Smooth muscle cell (in vitro differentiated cells): ENCODE results near the gene CDK5RAP2. TPM values are rescaled to one million over a fixed set of nuclear protein-coding genes. Genes with fewer than 3 reads are reported as not detected.
"Not testable (repeated sequence)": the region's sequence is repeated elsewhere in the genome, so short reads cannot be mapped to it uniquely, and the experiment has no call there.

Experiments used
- DNase-seq: peaks from one replicate; lab custom pipeline; 2025; ENCODE audit not compliant: unreplicated experiment; lab: John Stamatoyannopoulos, UW
- H2AFZ ChIP-seq: fragments of 200-600 bp; sonication (generic); 2 replicates; pipeline ENCODE4 v1.6.0; 2016; ENCODE audit warnings: antibody characterized with exemption, low read depth, mild to moderate bottlenecking
- H3F3A ChIP-seq: fragments of 200-600 bp; sonication (generic); 2 replicates; pipeline ENCODE4 v1.6.0; 2017; ENCODE audit warnings: antibody characterized with exemption, low read depth
- H3K27ac ChIP-seq: fragments of 200-600 bp; sonication (generic); 2 replicates; pipeline ENCODE4 v1.5.1; 2016; ENCODE audit warnings: low read depth, mild to moderate bottlenecking
- H3K27me3 ChIP-seq: fragments of 200-600 bp; sonication (generic); 2 replicates; pipeline ENCODE4 v1.6.1; 2016; ENCODE audit warnings: low read depth, mild to moderate bottlenecking
- H3K36me3 ChIP-seq: fragments of 200-600 bp; sonication (generic); 2 replicates; pipeline ENCODE4 v1.5.1; 2016; ENCODE audit warnings: low read depth
- H3K4me1 ChIP-seq: fragments of 200-600 bp; sonication (generic); 2 replicates; pipeline ENCODE4 v1.5.1; 2016; ENCODE audit warnings: low read depth
- H3K4me2 ChIP-seq: fragments of 200-600 bp; sonication (generic); 2 replicates; pipeline ENCODE4 v1.6.0; 2016; ENCODE audit warnings: mild to moderate bottlenecking
- H3K4me3 ChIP-seq: fragments of 200-600 bp; sonication (generic); 2 replicates; pipeline ENCODE4 v1.5.1; 2016; ENCODE audit warnings: mild to moderate bottlenecking
- H3K79me2 ChIP-seq: fragments of 200-600 bp; sonication (generic); 2 replicates; pipeline ENCODE4 v1.6.0; 2016; ENCODE audit warnings: low read depth, mild to moderate bottlenecking
- H3K9ac ChIP-seq: fragments of 200-600 bp; sonication (generic); 2 replicates; pipeline ENCODE4 v1.6.0; 2016; ENCODE audit warnings: low read depth
- H3K9me3 ChIP-seq: fragments of 200-600 bp; sonication (generic); replicated peaks from 2 replicates; pipeline ENCODE4 v1.5.1; 2016; ENCODE audit warnings: low read depth
- H4K20me1 ChIP-seq: fragments of 200-600 bp; sonication (generic); 2 replicates; pipeline ENCODE4 v1.6.0; 2016; ENCODE audit warnings: low read depth
- CTCF ChIP-seq: fragments of 200-600 bp; sonication (generic); IDR thresholded peaks from 2 replicates; pipeline ENCODE4 v1.5.1; 2017; ENCODE audit warnings: borderline replicate concordance, mild to moderate bottlenecking, antibody characterized with exemption; ENCODE audit not compliant: insufficient read depth, poor library complexity, severe bottlenecking
- WGBS: methylation state at CpG from one replicate; pipeline ENCODE4 v1.1.7; 2016; ENCODE audit warnings: low lambda C conversion rate; 5-methylcytosine and 5-hydroxymethylcytosine counted together
- polyA plus RNA-seq: library from polyadenylated mRNA; unstranded; fragments of >200 nt; fragmentation: Nextera tagmentation; extraction: Ambion mirVana; gene quantifications from 2 replicates; pipeline ENCODE4 v1.2.1, GENCODE V29; 2016
- total RNA-seq: library from RNA; depleted of rRNA; stranded (reverse); fragments of >200 nt; gene quantifications from 2 replicates; pipeline ENCODE4 v1.2.3, GENCODE V29; 2014

The CDK5RAP2 gene
- total and polyA plus RNA-seq, 2 experiments from 2014 or later: 33.7 to 38.3 TPM

GRCh38 chr9:120532891-120533290 is 47.1 kb downstream of the CDK5RAP2 start:
- Histone ChIP-seq H4K20me1 (no peaks in the 10 kb centered on the region), H3K27ac (no peak overlapping the region), H3K4me2 (no peak overlapping the region), H3K4me3 (no peak overlapping the region), H3K27me3 (no peaks in the 10 kb centered on the region), H3K9ac (no peak overlapping the region), H3K79me2 (no peaks in the 10 kb centered on the region), H3K9me3 (no peaks in the 10 kb centered on the region), H2AFZ (no peak overlapping the region), H3K4me1 (no peaks in the 10 kb centered on the region), H3F3A (no peaks in the 10 kb centered on the region), H3K36me3 (no peaks in the 10 kb centered on the region)
- DNase-seq: no peak
- TF ChIP-seq CTCF: no peak
- 95% methylated on average over 10 of the region's 10 CpGs for WGBS

GRCh38 chr9:120532475-120532874 is 47.5 kb downstream of the CDK5RAP2 start:
- Histone ChIP-seq H4K20me1 (no peaks in the 10 kb centered on the region), H3K9me3 (no peaks in the 10 kb centered on the region), H3K79me2 (no peaks in the 10 kb centered on the region), H3K27ac (no peak overlapping the region), H3K9ac (no peak overlapping the region), H3K27me3 (no peaks in the 10 kb centered on the region), H3K36me3 (no peaks in the 10 kb centered on the region), H3F3A (no peaks in the 10 kb centered on the region), H3K4me2 (no peak overlapping the region), H3K4me1 (no peaks in the 10 kb centered on the region), H2AFZ (no peak overlapping the region), H3K4me3 (no peak overlapping the region)
- TF ChIP-seq CTCF: no peak
- 84% methylated on average over 6 of the region's 6 CpGs for WGBS
- DNase-seq: no peak

GRCh38 chr9:120531683-120532300 is 48.2 kb downstream of the CDK5RAP2 start:
- H4K20me1 ChIP-seq: no peaks in the 10 kb centered on the region
- no peaks in the 10 kb centered on the region for H3K27me3 ChIP-seq
- no peaks in the 10 kb centered on the region for H3K4me1 ChIP-seq
- WGBS: 69% methylated on average over 2 of the region's 2 CpGs
- H3K79me2 ChIP-seq: no peaks in the 10 kb centered on the region
- no peak for DNase-seq
- no peak overlapping the region for H2AFZ ChIP-seq
- H3K36me3 ChIP-seq: no peaks in the 10 kb centered on the region
- H3K27ac ChIP-seq: no peak overlapping the region
- no peaks in the 10 kb centered on the region for H3F3A ChIP-seq
- no peak overlapping the region for H3K4me3 ChIP-seq
- H3K9ac ChIP-seq: no peak overlapping the region
- H3K4me2 ChIP-seq: no peak overlapping the region
- TF ChIP-seq CTCF: peak; percentile 44
- no peaks in the 10 kb centered on the region for H3K9me3 ChIP-seq

GRCh38 chr9:120530220-120530832 is 49.6 kb downstream of the CDK5RAP2 start:
- H3K9ac ChIP-seq, H2AFZ ChIP-seq, H3K79me2 ChIP-seq, H3K27me3 ChIP-seq, H3K4me3 ChIP-seq, H3F3A ChIP-seq, H3K4me2 ChIP-seq, H3K36me3 ChIP-seq, H3K4me1 ChIP-seq, H3K9me3 ChIP-seq, DNase-seq, H3K27ac ChIP-seq, H4K20me1 ChIP-seq: not testable (repeated sequence)
- 96% methylated on average over 5 of the region's 6 CpGs for WGBS
